ENCODE results near the gene PLXNA4.
A peak's percentile ranks its signal among the peaks of the same experiment; 100 is the strongest.
"Not testable (repeated sequence)": the region's sequence is repeated elsewhere in the genome, so short reads cannot be mapped to it uniquely, and the experiment has no call there.

Gene PLXNA4

GRCh38 chr7:132575982-132576720 is at the start of gene PLXNA4:
PLXNA4 (minus strand) TSS chr7:132576470; CDS start chr7:132508693, 67,777 bp downstream.
- no peak for DNase-seq (ENCODE audit: low read depth)

DNA sequence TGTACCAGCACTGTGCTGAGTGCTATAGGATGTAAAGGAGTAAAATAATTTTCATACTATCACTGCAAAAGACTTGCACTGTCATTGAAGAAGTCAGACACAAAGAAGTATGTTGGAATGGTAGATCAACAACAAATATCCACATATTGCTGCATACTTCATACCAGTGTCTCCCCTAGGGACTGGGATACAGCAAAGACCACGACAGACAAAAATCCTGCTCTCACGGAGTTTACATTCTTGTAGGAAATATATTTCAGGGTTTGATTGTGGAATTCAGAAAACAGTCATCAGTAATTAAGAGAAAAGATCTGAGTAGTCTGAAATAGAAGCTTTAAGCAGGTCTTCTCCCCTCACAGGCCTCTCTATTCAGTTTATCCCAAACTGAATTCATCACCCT is 49.4 kb upstream of the PLXNA4 start:
- DNase-seq (ENCODE audit: low read depth), result no peak

DNA sequence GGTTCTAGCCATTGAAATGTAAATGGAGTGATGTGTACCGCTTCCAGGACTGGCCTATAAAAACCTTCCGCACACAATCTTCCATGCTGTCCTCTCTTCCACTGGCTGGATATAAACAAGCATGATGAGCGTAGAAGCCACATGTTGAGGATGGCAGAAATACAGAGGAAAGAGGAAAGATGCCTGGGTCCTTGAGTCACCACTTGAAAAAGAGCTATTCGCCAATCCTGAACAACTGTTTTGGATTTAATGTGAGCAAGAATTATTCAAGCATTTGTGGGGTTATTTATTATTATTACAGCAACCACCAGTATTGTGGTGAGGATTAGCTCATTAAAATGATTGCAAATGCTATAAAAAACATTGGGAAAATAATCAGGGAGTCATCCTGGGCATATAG is 45.8 kb upstream of the PLXNA4 start:
- no peak for DNase-seq (ENCODE audit: low read depth)

DNA sequence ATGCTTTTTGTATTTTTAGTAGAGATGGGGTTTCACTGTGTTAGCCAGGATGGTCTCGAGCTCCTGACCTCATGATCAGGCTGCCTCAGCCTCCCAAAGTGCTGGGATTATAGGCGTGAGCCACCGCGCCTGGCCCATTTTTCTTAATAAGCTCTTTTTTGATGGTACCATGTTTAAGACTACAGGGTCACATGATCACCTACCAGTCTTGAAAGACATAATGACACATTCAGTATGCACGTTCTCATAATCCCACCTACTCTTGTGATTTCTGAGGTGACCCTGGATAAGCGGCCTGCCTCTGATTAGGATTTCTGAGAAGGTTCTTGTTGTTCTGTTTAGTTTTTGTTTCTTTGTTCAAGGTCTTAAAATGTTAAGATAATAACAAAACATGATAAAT is 43.7 kb upstream of the PLXNA4 start:
- DNase-seq (ENCODE audit: low read depth), result no peak

DNA sequence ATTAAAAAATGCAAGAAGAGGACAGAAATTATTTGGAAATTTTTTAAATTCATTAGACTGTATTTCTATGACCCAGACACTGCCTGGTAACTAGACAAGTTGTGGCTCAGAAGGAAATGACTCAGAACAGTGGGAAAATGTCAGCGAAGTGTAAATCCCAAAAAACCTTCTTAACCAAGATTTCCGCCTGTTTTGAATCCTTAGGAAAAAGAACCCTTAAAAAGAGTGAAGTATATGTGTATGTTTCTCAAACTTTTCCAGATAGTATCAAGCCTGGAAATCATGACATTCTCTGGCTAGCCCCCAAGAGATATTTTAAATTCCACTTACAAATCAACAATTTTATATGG is 42.7 kb upstream of the PLXNA4 start:
- no peak for DNase-seq (ENCODE audit: low read depth)

DNA sequence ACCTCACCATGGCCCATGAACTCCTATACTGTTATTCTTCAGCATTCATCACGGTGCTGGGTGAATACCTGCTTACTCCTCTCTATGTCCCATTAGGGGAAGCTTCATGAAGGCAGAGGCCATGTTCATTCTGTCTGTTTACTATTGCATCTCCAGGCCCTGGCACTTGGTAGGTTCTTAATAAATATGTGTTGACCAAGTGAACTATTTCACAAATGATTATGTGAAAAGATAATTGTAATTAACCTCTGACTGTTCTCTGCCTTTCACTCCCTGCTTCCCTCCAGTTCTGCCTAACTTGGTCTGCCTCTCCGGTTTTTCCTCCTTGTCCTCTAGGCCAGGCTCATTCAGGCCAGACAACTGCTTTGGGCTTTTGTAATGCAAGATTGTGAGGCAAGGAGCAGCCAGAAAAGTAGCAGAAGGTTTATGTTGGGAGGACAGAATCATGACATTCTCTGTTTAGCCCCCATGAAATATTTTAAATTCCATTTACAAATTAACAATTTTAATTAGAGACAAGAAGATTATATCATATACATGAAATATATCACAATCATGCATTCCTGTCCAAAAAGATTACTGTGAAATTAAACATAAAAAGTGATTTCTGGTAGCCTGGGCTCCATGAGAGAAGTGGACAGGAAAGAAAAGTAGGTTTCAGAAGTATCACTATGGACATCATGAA is 42.1 kb upstream of the PLXNA4 start:
- DNase-seq (ENCODE audit: low read depth), result no peak

DNA sequence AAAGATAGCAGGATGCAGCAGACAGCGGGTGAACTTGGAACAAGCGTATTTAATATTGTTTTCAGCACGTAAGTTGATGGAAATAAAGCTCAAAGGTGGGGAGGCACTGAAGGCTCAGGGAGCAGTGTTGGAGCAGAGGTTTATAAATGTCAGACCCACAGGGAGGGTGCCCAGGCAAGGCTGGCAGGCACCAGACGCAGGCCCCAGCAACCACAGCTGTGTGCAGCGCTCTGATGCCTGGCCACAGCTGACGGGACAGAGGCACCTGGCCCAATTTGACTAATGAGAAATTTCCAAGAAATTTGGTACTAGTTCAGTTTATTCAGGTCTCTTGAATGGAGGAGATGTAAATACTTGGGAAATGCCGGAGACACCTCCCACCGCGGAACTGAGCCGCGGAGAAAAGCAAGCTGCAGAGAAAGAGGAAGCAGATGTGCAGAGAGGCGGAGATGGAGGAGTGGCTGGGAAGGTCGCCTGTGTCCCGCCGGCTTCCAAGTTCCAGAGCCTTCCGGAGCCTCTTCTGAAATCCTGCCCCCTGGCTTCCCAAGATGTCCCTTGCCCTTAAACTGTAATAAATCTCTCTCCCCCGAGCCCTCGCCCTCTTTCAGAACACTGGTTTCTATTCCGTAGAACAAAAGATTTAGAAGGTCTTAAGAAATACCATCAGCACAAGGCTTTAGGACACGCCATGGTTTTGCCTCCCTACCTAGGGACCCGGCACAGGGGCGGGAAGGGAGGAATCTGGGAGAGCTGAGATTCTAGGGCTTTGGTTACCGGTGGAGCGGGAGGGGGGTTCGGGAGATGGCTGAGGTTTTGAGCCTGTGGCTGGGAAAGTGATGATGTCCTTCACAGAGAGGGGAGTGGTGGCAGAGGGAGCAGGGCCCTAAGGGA is 38.4 kb upstream of the PLXNA4 start:
- peak; percentile 56 for DNase-seq (ENCODE audit: low read depth)

DNA sequence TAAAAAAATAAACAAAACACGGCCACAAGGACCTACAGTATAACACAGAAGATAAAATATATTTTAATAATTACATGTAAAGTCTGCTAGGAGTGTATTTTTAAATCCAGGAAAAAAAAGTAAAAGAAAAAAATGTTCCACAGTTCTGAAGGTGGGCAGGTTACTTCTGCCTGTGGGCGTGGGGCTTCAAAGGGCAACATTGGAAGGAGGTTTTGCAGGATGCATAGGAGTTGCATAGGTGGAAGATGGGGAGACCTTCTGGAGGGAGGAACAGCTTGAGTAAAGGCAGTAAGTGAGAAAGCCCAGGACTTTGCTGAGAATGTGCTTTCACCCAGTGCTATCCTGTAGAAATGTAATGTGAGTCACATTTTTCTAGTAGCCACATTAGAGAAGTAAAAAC is 37.5 kb upstream of the PLXNA4 start:
- no peak for DNase-seq (ENCODE audit: low read depth)

- DNase-seq (ENCODE audit: low read depth), result no peak
These were observed 34.7 kb upstream of the PLXNA4 start for GRCh38 chr7:132610995-132611394.

GRCh38 chr7:132609906-132610520 is 33.7 kb upstream of the PLXNA4 start:
- DNase-seq (ENCODE audit: low read depth), result no peak

DNA sequence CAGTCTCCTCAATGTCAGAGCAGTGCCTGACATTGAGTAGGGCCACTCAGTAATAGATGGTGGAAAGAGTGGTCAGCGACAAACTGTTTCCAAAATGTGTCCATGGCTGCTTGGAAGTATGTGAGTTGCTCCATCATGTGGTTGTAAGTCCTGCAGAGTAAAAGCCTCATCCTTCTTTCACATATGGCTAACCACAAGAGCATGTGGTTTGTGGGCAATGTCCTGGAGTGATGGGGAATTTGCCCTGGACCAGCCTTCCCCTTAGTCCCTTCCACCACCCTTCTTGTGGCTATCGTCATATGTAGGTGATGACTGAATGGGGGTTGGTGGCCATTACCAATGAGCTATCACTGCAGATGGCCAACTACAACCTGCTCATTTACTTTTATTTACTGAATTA is 33.0 kb upstream of the PLXNA4 start:
- no peak for DNase-seq (ENCODE audit: low read depth)

DNA sequence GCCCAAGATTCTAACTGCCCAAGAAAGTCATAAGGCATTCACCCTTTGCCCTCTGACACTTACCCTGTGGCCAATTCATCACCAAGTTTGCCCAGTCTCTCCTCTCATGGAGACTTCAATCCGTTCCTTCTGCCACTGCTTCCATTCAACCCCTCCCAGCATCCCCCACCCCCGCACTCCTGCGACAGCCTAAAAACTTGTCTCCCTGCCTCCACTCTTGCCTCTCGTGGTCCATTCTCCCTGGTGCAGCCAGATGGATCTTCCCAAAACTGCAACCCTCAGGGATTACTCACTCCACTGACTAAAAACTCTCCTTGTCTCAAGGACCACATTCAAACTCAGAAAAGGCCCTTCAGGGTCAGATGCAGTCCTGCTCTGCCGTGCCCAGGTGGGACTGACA is 32.3 kb upstream of the PLXNA4 start:
- no peak for DNase-seq (ENCODE audit: low read depth)

- no peak for DNase-seq (ENCODE audit: low read depth)
These were observed 31.4 kb upstream of the PLXNA4 start for GRCh38 chr7:132607656-132608055.

- DNase-seq (ENCODE audit: low read depth), result no peak
These were observed 27.9 kb upstream of the PLXNA4 start for GRCh38 chr7:132604121-132604520.

DNA sequence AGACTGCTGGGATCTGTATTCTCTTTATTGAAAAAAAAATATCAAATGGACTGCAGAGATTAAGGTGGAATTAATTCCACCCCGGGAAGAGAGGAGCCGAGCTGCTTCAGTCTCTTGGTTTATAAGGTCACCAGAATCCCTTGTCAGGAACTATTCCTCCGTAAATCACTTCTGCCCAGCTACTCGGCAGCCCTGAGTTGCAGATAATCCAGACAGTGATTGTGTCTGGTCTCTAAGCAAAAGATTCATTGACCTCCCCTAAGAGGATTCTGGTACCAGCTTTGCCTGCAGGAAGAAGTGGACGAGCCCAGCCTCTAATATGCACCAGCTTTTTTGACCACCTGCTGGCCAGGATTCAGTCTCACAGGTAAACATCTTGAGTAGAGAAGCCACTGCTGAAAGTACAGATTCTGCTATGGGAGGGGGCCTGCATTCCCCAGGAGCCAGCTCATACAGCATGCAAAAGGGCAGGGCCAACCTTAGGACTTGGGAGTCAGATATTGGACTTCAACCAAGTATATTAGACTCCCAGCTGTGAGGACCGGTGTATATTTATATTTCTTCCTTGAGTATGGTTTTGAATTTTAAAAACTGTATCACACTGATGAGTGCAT is 27.1 kb upstream of the PLXNA4 start:
- no peak for DNase-seq (ENCODE audit: low read depth)

DNA sequence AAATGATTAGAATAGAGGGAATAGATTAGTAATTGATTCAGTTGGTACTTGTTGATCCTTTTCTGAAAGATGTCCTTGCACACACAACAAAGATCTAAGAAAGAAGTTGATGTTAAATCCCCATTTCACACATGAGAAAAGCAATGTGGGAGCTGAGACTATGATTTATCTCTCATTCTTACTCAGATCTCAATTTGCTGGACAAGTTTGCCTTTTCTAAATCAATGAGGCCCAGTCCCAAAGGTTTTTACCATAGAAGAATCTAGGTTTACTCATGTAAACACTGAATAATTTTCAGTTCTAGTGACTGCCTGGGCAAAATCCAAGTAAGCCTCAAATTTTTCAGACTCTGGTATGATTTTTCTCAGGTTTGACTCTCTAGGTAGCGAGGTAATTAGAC is 25.5 kb upstream of the PLXNA4 start:
- no peak for DNase-seq (ENCODE audit: low read depth)

- no peak for DNase-seq (ENCODE audit: low read depth)
These were observed 20.3 kb upstream of the PLXNA4 start for GRCh38 chr7:132596588-132596987.

DNA sequence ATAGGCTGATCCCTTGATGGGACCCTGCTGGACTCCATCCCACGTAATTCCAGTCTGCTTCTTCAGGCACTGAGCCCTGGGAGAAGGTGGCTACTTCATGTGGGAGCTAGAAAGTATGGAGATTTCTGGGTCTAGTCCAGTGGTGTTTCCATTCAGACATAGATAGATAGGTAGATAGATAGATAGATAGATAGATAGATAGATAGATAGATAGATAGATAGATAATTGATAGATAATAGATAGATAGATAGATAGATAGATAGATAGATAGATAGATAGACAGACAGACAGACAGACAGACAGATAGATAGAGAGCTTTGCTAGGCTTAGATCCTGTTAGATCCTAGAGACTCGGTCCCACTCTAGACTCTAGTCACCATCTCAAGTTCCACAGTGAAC is 18.5 kb upstream of the PLXNA4 start:
- DNase-seq (ENCODE audit: low read depth), result not testable (repeated sequence)

DNA sequence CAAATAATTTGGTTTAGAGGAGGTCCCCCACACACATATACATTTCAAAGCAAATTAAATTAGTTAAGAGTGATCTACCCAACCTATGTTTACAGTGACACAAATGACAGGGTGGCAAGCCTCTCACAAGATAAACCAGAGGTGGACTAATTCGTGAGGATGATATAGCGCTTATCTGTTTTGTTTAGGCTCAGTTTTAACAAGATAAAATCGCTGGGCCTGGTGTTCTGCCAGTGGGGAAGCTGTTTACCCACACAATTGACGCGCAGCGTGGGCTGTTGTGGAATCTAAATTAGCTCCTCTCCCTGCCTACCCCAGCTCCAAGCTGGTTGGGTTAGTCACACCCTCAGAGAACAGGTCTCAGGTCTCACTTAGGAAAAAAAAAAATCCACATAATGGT is 16.7 kb upstream of the PLXNA4 start:
- DNase-seq (ENCODE audit: low read depth), result no peak

- DNase-seq (ENCODE audit: low read depth), result no peak
These were observed 16.1 kb upstream of the PLXNA4 start for GRCh38 chr7:132592231-132592920.

GRCh38 chr7:132590162-132590561 is 13.9 kb upstream of the PLXNA4 start:
- DNase-seq (ENCODE audit: low read depth), result no peak
